Measurements from ENCODE around the gene SELENOS.

DNA sequence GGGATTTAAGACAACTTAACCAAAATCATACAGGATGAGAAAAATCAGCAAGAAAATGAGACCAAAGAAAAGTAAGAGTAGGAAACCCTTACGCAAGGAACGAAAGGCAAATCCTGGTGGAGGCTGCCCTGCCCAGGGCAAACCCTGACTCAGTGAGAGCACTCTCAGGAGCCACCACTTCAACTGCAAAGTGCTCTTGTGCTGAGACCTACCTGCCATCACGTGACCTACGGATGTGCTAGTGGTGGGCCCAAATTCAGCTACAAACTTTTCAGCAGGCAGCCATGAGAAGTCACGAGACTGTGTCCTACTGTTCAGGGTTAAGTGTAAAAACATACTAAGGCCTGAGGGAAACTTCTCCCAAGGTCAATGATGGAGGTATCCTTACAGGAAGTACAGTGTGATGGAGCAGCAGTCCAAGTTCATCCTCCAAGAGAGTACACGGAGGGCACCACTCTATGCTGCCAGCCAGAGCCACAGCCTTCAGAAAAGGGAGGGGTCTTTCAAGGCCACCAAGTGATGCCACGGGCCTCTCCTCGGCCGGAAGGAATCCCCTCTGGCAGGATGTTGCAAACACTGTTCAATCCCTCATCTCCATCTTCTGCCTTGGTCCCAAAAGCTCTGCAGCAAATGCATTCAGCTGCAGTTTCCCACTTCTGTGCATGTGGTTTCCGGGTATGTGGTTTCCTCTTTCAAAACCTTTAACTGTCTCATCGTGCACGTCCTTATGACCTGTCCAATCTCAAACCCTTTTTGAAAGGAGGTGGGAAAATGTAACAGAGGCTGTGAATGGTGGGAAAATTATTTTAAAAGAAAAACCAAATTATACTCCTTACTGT lies 34.9 kb downstream of the SELENOS start:
- TF ChIP-seq POLR2A (IDR thresholded peaks at IDR 0.05): no peak
- TF ChIP-seq, protein P1, sequence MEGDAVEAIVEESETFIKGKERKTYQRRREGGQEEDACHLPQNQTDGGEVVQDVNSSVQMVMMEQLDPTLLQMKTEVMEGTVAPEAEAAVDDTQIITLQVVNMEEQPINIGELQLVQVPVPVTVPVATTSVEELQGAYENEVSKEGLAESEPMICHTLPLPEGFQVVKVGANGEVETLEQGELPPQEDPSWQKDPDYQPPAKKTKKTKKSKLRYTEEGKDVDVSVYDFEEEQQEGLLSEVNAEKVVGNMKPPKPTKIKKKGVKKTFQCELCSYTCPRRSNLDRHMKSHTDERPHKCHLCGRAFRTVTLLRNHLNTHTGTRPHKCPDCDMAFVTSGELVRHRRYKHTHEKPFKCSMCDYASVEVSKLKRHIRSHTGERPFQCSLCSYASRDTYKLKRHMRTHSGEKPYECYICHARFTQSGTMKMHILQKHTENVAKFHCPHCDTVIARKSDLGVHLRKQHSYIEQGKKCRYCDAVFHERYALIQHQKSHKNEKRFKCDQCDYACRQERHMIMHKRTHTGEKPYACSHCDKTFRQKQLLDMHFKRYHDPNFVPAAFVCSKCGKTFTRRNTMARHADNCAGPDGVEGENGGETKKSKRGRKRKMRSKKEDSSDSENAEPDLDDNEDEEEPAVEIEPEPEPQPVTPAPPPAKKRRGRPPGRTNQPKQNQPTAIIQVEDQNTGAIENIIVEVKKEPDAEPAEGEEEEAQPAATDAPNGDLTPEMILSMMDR (IDR thresholded peaks at IDR 0.05): no peak
